Keratinocyte (primary cell): ENCODE results near the gene PIK3AP1. TPM values are rescaled to one million over a fixed set of nuclear protein-coding genes. Genes with fewer than 3 reads are reported as not detected.
"Not testable (repeated sequence)": the region's sequence is repeated elsewhere in the genome, so short reads cannot be mapped to it uniquely, and the experiment has no call there.

Experiments
- DNase-seq: peaks from one replicate; pipeline ENCODE4 v3.0.0-alpha.2; 2011; ENCODE audit warnings: low read depth, missing footprints, low spot score
- FAIRE-seq: peaks from 2 replicates; lab custom pipeline; 2011; peaks lifted over from hg19 to GRCh38; lab: Jason Lieb, UNC
- H2AFZ ChIP-seq: 2 replicates; pipeline ENCODE4 v1.6.0; 2012; ENCODE audit warnings: low read length, control low read depth, inconsistent platforms; ENCODE audit not compliant: control insufficient read depth
- H3K27ac ChIP-seq: 2 replicates; pipeline ENCODE4 v1.5.1; 2011; ENCODE audit warnings: low read length; ENCODE audit not compliant: control insufficient read depth, insufficient read depth
- H3K27me3 ChIP-seq: 3 replicates; pipeline ENCODE4 v1.6.0; 2011; ENCODE audit warnings: low read length; ENCODE audit not compliant: control insufficient read depth, insufficient read depth; ENCODE audit errors: extremely low read depth
- H3K36me3 ChIP-seq, 2 experiments: 2 replicates in 1 of 2; 3 replicates in 1 of 2; pipeline ENCODE4 v1.5.1; 2011; ENCODE audit warnings: low read length in 2 of 2, mild to moderate bottlenecking in 1 of 2; ENCODE audit not compliant: control insufficient read depth in 2 of 2, insufficient read depth in 2 of 2; ENCODE audit errors: extremely low read depth in 1 of 2
- H3K4me1 ChIP-seq: 3 replicates; pipeline ENCODE4 v1.5.1; 2011; ENCODE audit warnings: low read length; ENCODE audit not compliant: control insufficient read depth, insufficient read depth; ENCODE audit errors: extremely low read depth
- H3K4me2 ChIP-seq: 3 replicates; pipeline ENCODE4 v1.6.0; 2011; ENCODE audit warnings: low read depth, low read length; ENCODE audit not compliant: control insufficient read depth, insufficient read depth; ENCODE audit errors: extremely low read depth
- H3K4me3 ChIP-seq, 3 experiments: fragments of 200-600 bp in 1 of 3; sonication (generic) in 1 of 3; 2 replicates in 2 of 3; 3 replicates in 1 of 3; pipeline ENCODE4 v1.5.1; 2011 to 2016; ENCODE audit warnings: low read length in 3 of 3, mild to moderate bottlenecking in 3 of 3, control low read depth in 2 of 3, inconsistent platforms in 1 of 3, low read depth in 1 of 3, mixed read lengths in 1 of 3, mixed run types in 1 of 3, moderate library complexity in 1 of 3; ENCODE audit not compliant: control insufficient read depth in 2 of 3, insufficient read depth in 2 of 3; ENCODE audit errors: extremely low read depth in 1 of 3
- H3K79me2 ChIP-seq: 2 replicates; pipeline ENCODE4 v1.6.0; 2012; ENCODE audit warnings: low read length; ENCODE audit not compliant: control insufficient read depth, insufficient read depth
- H3K9ac ChIP-seq: 3 replicates; pipeline ENCODE4 v1.6.0; 2011; ENCODE audit warnings: low read length; ENCODE audit not compliant: control insufficient read depth, insufficient read depth; ENCODE audit errors: extremely low read depth
- H3K9me1 ChIP-seq: 3 replicates; pipeline ENCODE4 v1.6.0; 2011; ENCODE audit warnings: low read length; ENCODE audit not compliant: control insufficient read depth, insufficient read depth; ENCODE audit errors: extremely low read depth
- H3K9me3 ChIP-seq: 2 replicates; pipeline ENCODE4 v1.5.1; 2012; ENCODE audit warnings: low read depth, low read length; ENCODE audit not compliant: control insufficient read depth
- H4K20me1 ChIP-seq: 3 replicates; pipeline ENCODE4 v1.6.0; 2011; ENCODE audit warnings: low read length; ENCODE audit not compliant: control insufficient read depth, insufficient read depth; ENCODE audit errors: extremely low read depth
- EZH2 ChIP-seq: IDR thresholded peaks from one replicate; pipeline ENCODE4 v1.6.1; 2012; ENCODE audit warnings: inconsistent platforms, mild to moderate bottlenecking, low read length, moderate library complexity
- dilution Hi-C: fragments of 300-500 bp; cut with MboI; formaldehyde crosslinking; loops from one replicate; pipeline ENCODE4 v1.7.0; 2020; ENCODE audit warnings: low sequenced_read_pairs; ENCODE audit not compliant: extremely low pct_ligation_motif_present
- polyA plus RNA-seq, 5 experiments: library from polyadenylated mRNA; depleted of rRNA in 3 of 5; stranded (reverse) in 3 of 5; stranded (forward) in 1 of 5; unstranded in 1 of 5; fragments of >200 nt; gene quantifications; 1 replicate in 1 of 5; 2 replicates in 3 of 5; 3 replicates in 1 of 5; pipeline versions ENCODE4 v1.2.1 to v1.2.3, GENCODE V29; 2011 to 2012; ENCODE audit warnings: missing spikeins in 2 of 5, low read depth in 1 of 5, low replicate concordance in 1 of 5
- TF ChIP-seq, protein P1 (sequence below), 3 experiments: IDR thresholded peaks in 1 of 3; conservative IDR thresholded peaks in 1 of 3; optimal IDR thresholded peaks in 1 of 3; 2 replicates in 2 of 3; 3 replicates in 1 of 3; pipeline versions ENCODE3 to v1.5.1; 2011; ENCODE audit warnings: low read length in 3 of 3, mild to moderate bottlenecking in 3 of 3, moderate library complexity in 2 of 3, control low read depth in 1 of 3, inconsistent platforms in 1 of 3; ENCODE audit not compliant: insufficient read depth in 2 of 3; ENCODE audit errors: extremely low read depth in 1 of 3

PIK3AP1 gene
- polyA plus RNA-seq, 1 donor (not counting 4 experiments of a cell fraction or from before 2014, with no cell fraction given): not detected

DNA sequence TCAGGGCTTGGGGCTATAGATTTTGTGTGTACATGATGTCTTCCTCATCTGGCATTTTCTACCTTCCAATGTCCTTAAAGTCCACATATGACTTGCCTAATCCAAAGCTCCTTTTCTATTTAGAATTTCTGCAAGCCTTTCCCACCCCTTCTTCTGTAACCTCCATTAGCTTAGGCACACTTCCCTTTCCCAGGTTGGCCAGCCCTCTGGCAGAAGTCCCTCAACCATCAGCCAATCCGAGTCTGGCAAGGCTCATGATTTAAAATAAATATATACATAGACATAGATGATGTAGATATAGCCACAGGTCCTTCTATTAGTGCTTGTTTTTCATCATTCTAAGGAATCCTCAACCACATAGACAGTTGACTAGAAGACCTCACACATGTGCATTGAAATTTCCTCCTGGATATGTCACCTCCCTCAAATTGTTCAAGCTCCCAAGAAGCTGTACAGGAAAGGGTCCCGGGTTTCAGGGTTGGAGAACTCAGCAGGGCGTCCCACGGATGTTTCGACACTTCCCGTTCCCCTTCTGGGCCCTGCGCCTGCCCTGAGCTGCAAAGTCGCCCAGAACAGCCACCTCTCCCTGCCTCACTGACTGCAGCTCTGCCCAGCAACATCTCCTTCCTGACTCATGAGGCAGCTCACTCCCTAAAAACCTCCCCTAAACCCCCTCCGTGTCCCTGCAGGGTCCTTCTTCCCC lies 20.4 kb upstream of the PIK3AP1 start:
- no peak overlapping the region for H3K4me3 ChIP-seq
- TF ChIP-seq EZH2: no peak
- TF ChIP-seq, protein P1, sequence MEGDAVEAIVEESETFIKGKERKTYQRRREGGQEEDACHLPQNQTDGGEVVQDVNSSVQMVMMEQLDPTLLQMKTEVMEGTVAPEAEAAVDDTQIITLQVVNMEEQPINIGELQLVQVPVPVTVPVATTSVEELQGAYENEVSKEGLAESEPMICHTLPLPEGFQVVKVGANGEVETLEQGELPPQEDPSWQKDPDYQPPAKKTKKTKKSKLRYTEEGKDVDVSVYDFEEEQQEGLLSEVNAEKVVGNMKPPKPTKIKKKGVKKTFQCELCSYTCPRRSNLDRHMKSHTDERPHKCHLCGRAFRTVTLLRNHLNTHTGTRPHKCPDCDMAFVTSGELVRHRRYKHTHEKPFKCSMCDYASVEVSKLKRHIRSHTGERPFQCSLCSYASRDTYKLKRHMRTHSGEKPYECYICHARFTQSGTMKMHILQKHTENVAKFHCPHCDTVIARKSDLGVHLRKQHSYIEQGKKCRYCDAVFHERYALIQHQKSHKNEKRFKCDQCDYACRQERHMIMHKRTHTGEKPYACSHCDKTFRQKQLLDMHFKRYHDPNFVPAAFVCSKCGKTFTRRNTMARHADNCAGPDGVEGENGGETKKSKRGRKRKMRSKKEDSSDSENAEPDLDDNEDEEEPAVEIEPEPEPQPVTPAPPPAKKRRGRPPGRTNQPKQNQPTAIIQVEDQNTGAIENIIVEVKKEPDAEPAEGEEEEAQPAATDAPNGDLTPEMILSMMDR (optimal IDR thresholded peaks at IDR 0.05 in 1 of 3, IDR thresholded peaks at IDR 0.05 in 1 of 3, conservative IDR thresholded peaks at IDR 0.05 in 1 of 3; ENCODE audit: extremely low read depth in 1 of 3, insufficient read depth in 2 of 3, low read length in 3 of 3): no peak
- H3K9me3 ChIP-seq: no peaks in the 10 kb centered on the region
- no peak overlapping the region for H2AFZ ChIP-seq
- H3K27me3 ChIP-seq: no peaks in the 10 kb centered on the region
- H4K20me1 ChIP-seq: no peaks in the 10 kb centered on the region
- H3K9ac ChIP-seq: no peak overlapping the region
- H3K79me2 ChIP-seq: no peaks in the 10 kb centered on the region
- H3K27ac ChIP-seq: no peak overlapping the region
- no peak overlapping the region for H3K4me2 ChIP-seq
- no peaks in the 10 kb centered on the region for H3K4me1 ChIP-seq
- no peaks in the 10 kb centered on the region for H3K36me3 ChIP-seq
- DNase-seq: no peak
- no peak for FAIRE-seq
- H3K9me1 ChIP-seq: no peaks in the 10 kb centered on the region
- dilution Hi-C loops: no loop called here

DNA sequence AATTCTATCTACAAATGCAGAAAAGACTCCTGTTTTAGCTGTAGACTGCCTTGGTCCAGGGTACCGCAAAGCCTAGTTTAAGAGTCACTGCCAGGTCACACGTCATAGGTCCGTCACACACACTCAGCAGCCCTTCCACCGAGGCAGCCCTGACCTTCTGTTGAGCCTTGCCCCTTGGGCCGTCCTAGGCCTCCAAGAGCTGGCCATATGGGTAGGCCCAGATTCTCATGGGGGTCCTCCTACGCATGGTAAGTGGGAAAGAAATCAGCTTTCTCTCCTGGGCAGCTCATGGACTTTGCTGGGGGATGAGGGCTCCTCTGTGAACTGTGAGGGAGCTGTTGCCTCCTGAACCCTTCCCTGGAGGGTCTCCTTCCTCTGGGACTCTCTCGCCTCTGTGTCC lies 19.8 kb upstream of the PIK3AP1 start:
- Histone ChIP-seq H3K4me3 (no peak overlapping the region), H4K20me1 (no peaks in the 10 kb centered on the region), H3K4me1 (no peaks in the 10 kb centered on the region), H3K4me2 (no peak overlapping the region), H3K27me3 (no peaks in the 10 kb centered on the region), H3K27ac (no peak overlapping the region), H3K9ac (no peak overlapping the region), H3K79me2 (no peaks in the 10 kb centered on the region), H3K9me3 (no peaks in the 10 kb centered on the region), H3K9me1 (no peaks in the 10 kb centered on the region), H3K36me3 (no peaks in the 10 kb centered on the region), H2AFZ (no peak overlapping the region)
- DNase-seq (no peak), FAIRE-seq (no peak)
- TF ChIP-seq, protein P1 (optimal IDR thresholded peaks at IDR 0.05 in 1 of 3, IDR thresholded peaks at IDR 0.05 in 1 of 3, conservative IDR thresholded peaks at IDR 0.05 in 1 of 3; ENCODE audit: extremely low read depth in 1 of 3, insufficient read depth in 2 of 3, low read length in 3 of 3): no peak
- TF ChIP-seq EZH2: no peak
- dilution Hi-C loops: no loop called here

DNA sequence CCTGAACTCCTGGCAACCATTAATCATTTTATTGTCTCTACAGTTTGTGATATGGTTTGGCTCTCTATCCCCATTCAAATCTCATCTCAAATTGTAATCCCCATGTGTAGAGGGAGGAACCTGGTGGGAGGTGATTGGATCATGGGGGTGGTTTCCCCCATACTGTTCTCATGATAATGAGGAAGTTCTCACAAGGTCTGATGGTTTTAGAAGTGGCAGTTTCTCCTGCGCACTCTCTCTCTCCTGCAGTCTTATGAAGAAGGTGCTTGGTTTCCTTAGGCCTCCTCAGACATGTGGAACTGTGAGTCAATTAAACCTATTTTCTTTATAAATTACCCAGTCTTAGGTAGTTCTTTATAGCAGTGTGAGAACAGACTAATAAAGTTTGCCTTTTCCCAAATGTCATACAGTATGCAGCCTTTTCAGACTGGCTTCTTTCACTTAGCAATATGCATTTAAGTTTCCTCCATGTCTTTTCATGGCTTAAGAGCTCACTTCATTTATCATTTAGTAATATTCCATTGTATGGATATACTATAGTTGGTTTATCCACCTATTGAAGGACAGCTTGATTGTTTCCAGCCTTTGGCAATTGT lies 17.1 kb upstream of the PIK3AP1 start:
- H2AFZ ChIP-seq, H3K9ac ChIP-seq, H3K36me3 ChIP-seq, FAIRE-seq, dilution Hi-C loops, H3K79me2 ChIP-seq, H3K4me1 ChIP-seq, H3K4me3 ChIP-seq, H3K27me3 ChIP-seq, DNase-seq, H3K4me2 ChIP-seq, H3K9me1 ChIP-seq, H4K20me1 ChIP-seq, H3K9me3 ChIP-seq, H3K27ac ChIP-seq: not testable (repeated sequence)
